Breast epithelium (tissue), 3 donors: ENCODE measurements around the gene MTREX.

Experiments used
- POLR2A ChIP-seq: fragments of 450-650 bp; IDR thresholded peaks from one replicate; pipeline ENCODE4 v1.6.1; 2016; ENCODE audit warnings: antibody characterized with exemption, mild to moderate bottlenecking, moderate library complexity
- POLR2AphosphoS5 ChIP-seq, 3 donors: sonication (generic); formaldehyde crosslinking; IDR thresholded peaks; one replicate each; pipeline ENCODE4 v1.6.1; 2017; ENCODE audit warnings: antibody characterized with exemption in 3 of 3
- TF ChIP-seq, protein P1 (sequence below), 3 donors: fragments of 450-650 bp; IDR thresholded peaks; one replicate each; pipeline ENCODE4 v1.5.1; 2016 to 2017; ENCODE audit warnings: antibody characterized with exemption in 3 of 3, mild to moderate bottlenecking in 3 of 3, moderate library complexity in 3 of 3

DNA sequence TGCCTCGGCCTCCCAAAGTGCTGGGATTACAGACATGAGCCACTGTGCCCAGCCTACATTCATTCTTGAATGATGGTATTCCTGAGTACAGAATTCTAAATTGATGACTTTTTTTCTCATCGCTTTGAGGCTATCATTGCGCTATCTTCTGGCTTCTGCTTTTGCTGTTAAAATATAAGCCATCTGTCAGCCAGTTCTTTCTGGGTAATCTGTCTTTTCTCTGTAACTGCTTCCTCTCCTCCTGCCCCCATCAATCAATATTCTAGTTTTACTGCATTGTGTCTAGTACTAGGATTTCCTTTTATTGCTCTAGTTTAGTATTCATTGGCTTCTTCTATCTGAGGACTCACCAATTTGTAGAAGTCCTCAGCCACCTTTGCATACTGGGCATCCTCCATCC, 138.0 kb downstream of the MTREX start:
- TF ChIP-seq, protein P1, sequence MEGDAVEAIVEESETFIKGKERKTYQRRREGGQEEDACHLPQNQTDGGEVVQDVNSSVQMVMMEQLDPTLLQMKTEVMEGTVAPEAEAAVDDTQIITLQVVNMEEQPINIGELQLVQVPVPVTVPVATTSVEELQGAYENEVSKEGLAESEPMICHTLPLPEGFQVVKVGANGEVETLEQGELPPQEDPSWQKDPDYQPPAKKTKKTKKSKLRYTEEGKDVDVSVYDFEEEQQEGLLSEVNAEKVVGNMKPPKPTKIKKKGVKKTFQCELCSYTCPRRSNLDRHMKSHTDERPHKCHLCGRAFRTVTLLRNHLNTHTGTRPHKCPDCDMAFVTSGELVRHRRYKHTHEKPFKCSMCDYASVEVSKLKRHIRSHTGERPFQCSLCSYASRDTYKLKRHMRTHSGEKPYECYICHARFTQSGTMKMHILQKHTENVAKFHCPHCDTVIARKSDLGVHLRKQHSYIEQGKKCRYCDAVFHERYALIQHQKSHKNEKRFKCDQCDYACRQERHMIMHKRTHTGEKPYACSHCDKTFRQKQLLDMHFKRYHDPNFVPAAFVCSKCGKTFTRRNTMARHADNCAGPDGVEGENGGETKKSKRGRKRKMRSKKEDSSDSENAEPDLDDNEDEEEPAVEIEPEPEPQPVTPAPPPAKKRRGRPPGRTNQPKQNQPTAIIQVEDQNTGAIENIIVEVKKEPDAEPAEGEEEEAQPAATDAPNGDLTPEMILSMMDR (IDR thresholded peaks at IDR 0.05), result no peak
- TF ChIP-seq POLR2A (no peak), POLR2AphosphoS5 (IDR thresholded peaks at IDR 0.05) (no peak)
